Loucy (cell line): ENCODE data around the gene MRAS.

ENCODE experiments used
- H2AFZ ChIP-seq: fragments of 200-600 bp; sonication (generic); 2 replicates; pipeline ENCODE4 v1.6.0; 2016; ENCODE audit warnings: antibody characterized with exemption, mild to moderate bottlenecking, low read length, moderate library complexity
- H3F3A ChIP-seq: fragments of 200-600 bp; 2 replicates; pipeline ENCODE4 v1.6.0; 2016; ENCODE audit warnings: antibody characterized with exemption, low read depth, mild to moderate bottlenecking
- H3K27me3 ChIP-seq: fragments of 200-600 bp; sonication (generic); 2 replicates; pipeline ENCODE4 v1.6.1; 2014; ENCODE audit warnings: low read length, mild to moderate bottlenecking; ENCODE audit not compliant: insufficient read depth, poor library complexity, severe bottlenecking
- H3K36me3 ChIP-seq: fragments of 200-600 bp; sonication (generic); 2 replicates; pipeline ENCODE4 v1.6.1; 2016; ENCODE audit warnings: low read length; ENCODE audit not compliant: insufficient read depth
- H3K4me1 ChIP-seq: fragments of 200-600 bp; sonication (generic); 2 replicates; pipeline ENCODE4 v1.5.1; 2014; ENCODE audit warnings: low read length, mild to moderate bottlenecking; ENCODE audit not compliant: insufficient read depth, poor library complexity, severe bottlenecking
- H3K4me2 ChIP-seq: fragments of 200-600 bp; sonication (generic); 2 replicates; pipeline ENCODE4 v1.6.0; 2014; ENCODE audit warnings: antibody characterized with exemption, low read length, low read depth, mild to moderate bottlenecking; ENCODE audit not compliant: poor library complexity, severe bottlenecking
- H3K4me3 ChIP-seq: fragments of 200-600 bp; sonication (generic); 2 replicates; pipeline ENCODE4 v1.5.1; 2014; ENCODE audit warnings: low read length, mild to moderate bottlenecking, mixed read lengths; ENCODE audit not compliant: poor library complexity, severe bottlenecking
- H3K79me2 ChIP-seq: fragments of 200-600 bp; sonication (generic); 2 replicates; pipeline ENCODE4 v1.6.1; 2014; ENCODE audit warnings: low read length; ENCODE audit not compliant: insufficient read depth
- H3K9ac ChIP-seq: fragments of 200-600 bp; sonication (generic); 2 replicates; pipeline ENCODE4 v1.6.0; 2014; ENCODE audit warnings: mild to moderate bottlenecking, low read depth, low read length, moderate library complexity; ENCODE audit not compliant: poor library complexity, severe bottlenecking
- H3K9me2 ChIP-seq: fragments of 200-600 bp; sonication (generic); replicated peaks from 2 replicates; pipeline ENCODE4 v1.6.1; 2016; ENCODE audit warnings: low read depth, low read length, mixed read lengths
- H3K9me3 ChIP-seq: fragments of 200-600 bp; sonication (generic); 2 replicates; pipeline ENCODE4 v1.6.1; 2014; ENCODE audit warnings: mild to moderate bottlenecking, antibody characterized with exemption, low read length, low read depth; ENCODE audit not compliant: insufficient read depth
- H4K20me1 ChIP-seq: fragments of 200-600 bp; sonication (generic); 2 replicates; pipeline ENCODE4 v1.6.0; 2014; ENCODE audit warnings: antibody characterized with exemption, low read length, mild to moderate bottlenecking; ENCODE audit not compliant: insufficient read depth, poor library complexity, severe bottlenecking
- EZH2phosphoT487 ChIP-seq: fragments of 200-600 bp; IDR thresholded peaks from 2 replicates; pipeline ENCODE4 v1.6.1; 2018; ENCODE audit warnings: antibody characterized with exemption, mild to moderate bottlenecking, moderate library complexity, borderline replicate concordance
- TF ChIP-seq, protein P1 (sequence below): fragments of 200-600 bp; sonication (generic); conservative IDR thresholded peaks from 2 replicates; pipeline ENCODE4 v1.5.1; 2014; ENCODE audit warnings: mild to moderate bottlenecking, antibody characterized with exemption, low read length

MRAS gene

DNA sequence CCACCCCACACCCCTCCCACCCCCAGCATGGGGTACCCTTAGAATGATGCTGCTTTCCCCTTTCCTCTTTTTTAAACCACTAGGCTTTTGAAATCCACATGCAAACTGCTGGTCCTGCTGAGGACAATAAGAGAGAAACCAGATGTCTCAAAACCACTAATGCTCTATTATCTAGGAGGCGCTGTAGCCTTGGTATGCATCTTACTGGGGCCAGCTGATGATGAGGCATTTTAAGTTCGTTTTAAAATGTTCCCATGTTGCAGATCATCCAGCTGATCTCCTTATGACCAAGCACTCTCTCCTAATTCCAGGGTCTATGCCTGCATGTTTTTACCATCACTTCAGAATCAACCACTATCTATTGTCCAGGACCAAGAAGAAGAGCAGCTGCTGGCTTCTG is 20.0 kb upstream of the MRAS start:
- no peaks in the 10 kb centered on the region for H3K9me3 ChIP-seq
- peaks cover 43% of the 10 kb centered on the region for H3K4me1 ChIP-seq
- H3K36me3 ChIP-seq, result no peaks in the 10 kb centered on the region
- no peaks in the 10 kb centered on the region for H4K20me1 ChIP-seq
- H3K9me2 ChIP-seq, result no peaks in the 10 kb centered on the region
- H3K4me2 ChIP-seq, result peak overlapping the region; percentile 88
- peak overlapping the region; percentile 96 for H2AFZ ChIP-seq
- TF ChIP-seq, protein P1, sequence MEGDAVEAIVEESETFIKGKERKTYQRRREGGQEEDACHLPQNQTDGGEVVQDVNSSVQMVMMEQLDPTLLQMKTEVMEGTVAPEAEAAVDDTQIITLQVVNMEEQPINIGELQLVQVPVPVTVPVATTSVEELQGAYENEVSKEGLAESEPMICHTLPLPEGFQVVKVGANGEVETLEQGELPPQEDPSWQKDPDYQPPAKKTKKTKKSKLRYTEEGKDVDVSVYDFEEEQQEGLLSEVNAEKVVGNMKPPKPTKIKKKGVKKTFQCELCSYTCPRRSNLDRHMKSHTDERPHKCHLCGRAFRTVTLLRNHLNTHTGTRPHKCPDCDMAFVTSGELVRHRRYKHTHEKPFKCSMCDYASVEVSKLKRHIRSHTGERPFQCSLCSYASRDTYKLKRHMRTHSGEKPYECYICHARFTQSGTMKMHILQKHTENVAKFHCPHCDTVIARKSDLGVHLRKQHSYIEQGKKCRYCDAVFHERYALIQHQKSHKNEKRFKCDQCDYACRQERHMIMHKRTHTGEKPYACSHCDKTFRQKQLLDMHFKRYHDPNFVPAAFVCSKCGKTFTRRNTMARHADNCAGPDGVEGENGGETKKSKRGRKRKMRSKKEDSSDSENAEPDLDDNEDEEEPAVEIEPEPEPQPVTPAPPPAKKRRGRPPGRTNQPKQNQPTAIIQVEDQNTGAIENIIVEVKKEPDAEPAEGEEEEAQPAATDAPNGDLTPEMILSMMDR, result peak; percentile 58
- TF ChIP-seq EZH2phosphoT487, result no peak
- no peaks in the 10 kb centered on the region for H3K27me3 ChIP-seq
- H3F3A ChIP-seq, result no peaks in the 10 kb centered on the region
- peak overlapping the region; percentile 84 for H3K9ac ChIP-seq
- H3K79me2 ChIP-seq, result no peaks in the 10 kb centered on the region
- H3K4me3 ChIP-seq, result peak overlapping the region; percentile 86

- peak within 1 kb of the TSS; percentile 84 for H3K9ac ChIP-seq
- no peaks in the 10 kb centered on the region for H3F3A ChIP-seq
- H3K27me3 ChIP-seq, result no peaks in the 10 kb centered on the region
- peaks cover 33% of the 10 kb centered on the region for H3K4me1 ChIP-seq
- peak within 1 kb of the TSS; percentile 86 for H3K4me3 ChIP-seq
- H3K9me3 ChIP-seq, result no peaks in the 10 kb centered on the region
- peak within 1 kb of the TSS; percentile 88 for H3K4me2 ChIP-seq
- no peak for TF ChIP-seq EZH2phosphoT487
- TF ChIP-seq, protein P1, result peak; percentile 80
- H2AFZ ChIP-seq, result peak within 1 kb of the TSS; percentile 96
- H4K20me1 ChIP-seq, result no peaks in the 10 kb centered on the region
- no peaks in the 10 kb centered on the region for H3K9me2 ChIP-seq
- H3K79me2 ChIP-seq, result no peaks in the 10 kb centered on the region
- no peaks in the 10 kb centered on the region for H3K36me3 ChIP-seq
These were observed 19.0 kb upstream of the MRAS start, which contains the start of gene NME9 for GRCh38 chr3:138329127-138329983. Gene NME9, minus strand, starts transcription at chr3:138329851. Its CDS starts 516 bp downstream, at chr3:138329335.

- Histone ChIP-seq H3K4me3 (peak overlapping the region; percentile 86), H3K4me1 (peaks cover 27% of the 10 kb centered on the region), H2AFZ (peak overlapping the region; percentile 96), H3K79me2 (no peaks in the 10 kb centered on the region), H3K9ac (peak overlapping the region; percentile 84), H3K36me3 (no peaks in the 10 kb centered on the region), H4K20me1 (no peaks in the 10 kb centered on the region), H3K4me2 (peak overlapping the region; percentile 88), H3K9me3 (no peaks in the 10 kb centered on the region), H3K27me3 (no peaks in the 10 kb centered on the region), H3F3A (no peaks in the 10 kb centered on the region), H3K9me2 (no peaks in the 10 kb centered on the region)
- TF ChIP-seq, protein P1, result no peak
- TF ChIP-seq EZH2phosphoT487, result no peak
These were observed 18.4 kb upstream of the MRAS start for GRCh38 chr3:138329984-138330293.
